HG03095 (cell line): ENCODE measurements around the gene RGS1.

Experiments
- ATAC-seq: cut with Tn5 transposase; IDR thresholded peaks from one replicate; pipeline ENCODE4 v1.9.1; 2021; ENCODE audit warnings: moderate library complexity; ENCODE audit not compliant: unreplicated experiment

Gene RGS1

DNA sequence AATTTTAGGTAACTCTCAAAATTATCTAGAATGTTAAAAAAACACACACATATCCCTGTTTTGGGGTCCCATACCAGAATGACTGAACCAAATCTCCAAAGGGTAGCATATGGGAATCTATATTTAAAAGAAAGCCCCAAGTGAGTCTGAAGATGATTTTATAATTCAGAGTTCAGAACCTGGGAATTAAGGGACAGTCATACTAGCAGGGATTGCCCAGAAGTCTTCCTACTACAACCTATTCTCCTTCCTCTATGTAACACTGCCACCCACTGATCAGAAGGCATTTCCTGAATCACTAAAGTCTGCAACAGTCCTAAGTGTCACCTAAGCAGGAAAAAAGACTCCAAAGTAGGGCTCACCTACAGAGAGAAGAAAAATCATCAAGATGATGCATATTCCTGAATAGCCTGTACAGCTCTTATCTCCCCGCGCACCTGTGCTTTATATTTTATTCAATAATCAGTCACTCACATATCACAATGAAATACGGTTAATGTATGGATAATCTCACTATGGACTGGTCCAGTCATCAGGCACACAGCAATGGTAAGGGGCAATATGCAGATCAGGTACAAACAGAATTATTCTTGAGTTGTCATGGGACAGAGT, 4.9 kb downstream of the RGS1 start:
- peak; percentile 35 for ATAC-seq

DNA sequence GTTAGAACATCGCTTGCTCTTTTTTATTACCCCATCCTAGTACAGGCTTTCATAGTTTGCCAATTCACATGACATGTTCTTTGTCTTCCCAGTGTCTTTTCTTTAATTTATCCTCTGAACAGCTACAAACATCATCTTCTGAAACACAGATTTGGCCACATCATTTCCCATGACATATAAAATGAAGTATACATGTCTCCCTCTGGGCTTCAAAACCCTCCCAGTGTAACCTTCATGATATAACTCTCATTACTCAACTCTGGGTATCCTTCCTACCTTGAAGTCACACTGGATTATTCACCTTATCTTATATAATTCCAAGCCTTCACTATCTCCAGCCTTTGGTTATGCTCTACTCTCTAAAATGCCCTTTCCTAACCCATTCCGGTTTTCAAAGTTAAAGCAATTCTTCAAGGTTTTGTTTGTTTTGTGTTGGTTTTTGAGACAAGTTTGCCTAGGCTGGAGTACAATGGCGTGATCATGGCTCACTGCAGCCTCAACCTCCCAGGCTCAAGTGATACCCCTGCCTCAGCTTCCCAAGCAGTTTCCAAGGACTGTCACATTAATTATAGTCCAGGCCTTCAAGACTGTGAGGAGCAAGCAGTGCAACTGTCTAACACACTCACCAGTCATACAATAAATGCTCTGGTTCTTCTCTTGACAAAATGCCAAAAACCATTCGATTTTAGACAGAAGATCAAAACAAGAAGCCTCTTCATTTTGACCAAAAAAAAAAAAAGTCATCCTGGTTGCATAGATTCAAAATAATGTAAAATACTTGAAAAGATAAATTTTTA, 5.8 kb downstream of the RGS1 start:
- ATAC-seq = peak; percentile 13

DNA sequence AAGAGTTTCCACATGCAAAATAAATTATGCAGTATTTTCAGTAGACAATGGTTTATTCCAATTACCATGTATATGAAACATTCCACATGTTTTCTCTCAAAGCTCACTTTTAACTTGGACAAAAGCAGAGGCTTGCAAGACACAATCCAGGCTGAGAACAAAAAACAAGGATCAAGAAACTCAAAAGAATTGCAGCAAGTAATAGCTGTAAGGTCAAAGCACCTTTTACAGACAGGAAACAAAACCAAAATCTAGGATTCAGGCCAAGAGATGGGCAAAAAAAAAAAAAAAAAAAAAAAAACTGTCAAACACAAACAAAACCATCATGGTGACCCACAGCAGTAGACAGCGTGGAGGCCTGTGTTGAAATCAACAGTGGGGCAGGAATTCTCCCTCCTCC, 9.3 kb downstream of the RGS1 start:
- ATAC-seq = no peak

DNA sequence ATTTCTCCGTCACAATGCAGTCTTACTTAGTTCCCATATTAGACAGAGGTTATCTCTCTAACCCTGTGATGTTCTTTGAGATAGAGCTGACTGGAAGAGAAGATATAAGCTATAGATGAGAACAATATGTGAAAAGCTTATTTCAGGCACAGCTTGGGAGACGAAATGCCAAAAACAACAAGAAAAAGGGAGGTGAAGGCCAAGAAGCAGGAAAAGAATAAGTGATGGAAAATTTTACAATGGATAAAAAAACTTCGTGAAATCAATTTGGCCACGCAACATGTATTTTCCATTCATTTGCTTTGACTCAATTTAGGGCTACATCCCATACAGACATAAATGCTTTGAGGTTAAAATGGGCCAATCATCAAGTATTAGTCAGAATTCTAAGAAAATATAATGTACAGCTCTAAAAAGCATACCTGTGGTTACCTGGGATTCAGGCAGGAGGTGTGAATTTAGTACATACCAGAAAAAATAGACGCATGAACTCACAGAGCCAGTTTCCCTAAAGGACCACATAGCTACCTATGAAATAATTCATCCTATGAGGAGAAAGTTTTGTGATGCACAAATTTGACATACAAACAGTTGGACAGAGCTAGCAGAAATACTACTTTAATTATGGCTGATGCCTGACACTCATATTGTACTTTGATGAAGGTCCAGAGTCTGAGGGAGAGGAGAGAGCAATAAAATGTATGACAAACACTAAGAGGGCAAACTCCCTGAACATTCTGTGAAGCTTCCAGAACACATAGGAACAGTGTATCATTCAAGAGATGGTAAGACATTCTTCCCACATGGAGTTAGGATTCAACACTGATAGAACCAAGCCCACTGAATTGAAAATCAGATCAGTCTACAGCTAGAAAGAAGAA, 12.1 kb downstream of the RGS1 start:
- no peak for ATAC-seq

DNA sequence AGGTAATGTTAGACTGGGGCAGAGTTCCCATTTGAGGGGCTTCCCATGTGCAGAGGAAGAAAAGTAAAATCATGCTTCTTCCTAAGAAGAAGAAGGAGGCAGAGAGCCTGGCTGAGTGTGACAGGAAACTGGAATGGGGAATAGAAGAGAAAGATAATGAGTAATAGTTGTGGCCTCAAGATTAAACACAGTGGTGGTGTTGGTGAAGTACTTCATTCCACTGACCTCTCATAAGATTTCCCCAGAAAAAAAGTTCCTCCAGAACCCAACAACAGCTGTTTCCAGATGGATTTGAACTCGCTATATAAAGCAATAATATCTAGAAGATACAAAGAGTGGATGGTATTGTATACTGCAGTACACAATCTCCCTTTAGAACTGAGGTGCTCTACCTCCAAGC, 13.0 kb downstream of the RGS1 start:
- ATAC-seq = no peak

DNA sequence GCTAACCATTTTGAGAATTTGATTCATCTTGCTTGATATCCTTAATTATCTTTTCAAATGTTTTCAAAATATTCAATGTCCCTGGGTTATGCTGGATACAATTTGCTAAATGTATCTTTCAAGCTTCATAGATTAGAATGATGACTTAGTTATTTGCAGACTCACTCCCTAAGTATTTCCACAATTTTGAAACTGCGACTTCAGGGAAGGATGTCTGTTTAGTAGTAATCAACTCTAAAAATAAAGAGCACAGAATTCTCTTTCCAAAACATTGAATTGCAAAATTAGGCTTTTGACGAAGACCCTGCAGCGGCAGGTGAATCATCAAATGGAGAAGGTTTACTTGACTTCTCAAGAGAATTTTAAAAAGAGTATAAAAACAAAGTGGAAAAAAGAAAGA, 14.2 kb downstream of the RGS1 start:
- ATAC-seq = no peak

DNA sequence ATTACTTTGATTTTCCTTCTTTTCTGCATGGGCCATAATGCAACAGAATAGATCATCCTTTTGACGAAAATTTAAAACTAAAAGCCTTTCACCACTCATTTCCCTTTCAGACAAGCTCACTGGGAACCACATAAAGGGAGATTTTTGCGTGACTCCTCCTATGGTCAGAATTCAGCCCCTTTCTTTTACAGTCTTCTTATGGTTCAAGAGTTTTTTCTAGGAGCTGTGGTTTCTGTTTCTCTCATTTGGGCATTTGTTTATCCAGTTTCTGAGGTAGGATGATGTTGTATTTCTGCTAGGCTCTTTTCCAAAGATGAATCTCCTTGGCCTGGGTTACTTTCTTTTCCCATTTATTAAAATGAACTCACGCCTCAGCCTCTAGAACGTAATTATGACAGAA, 16.9 kb downstream of the RGS1 start:
- no peak for ATAC-seq

DNA sequence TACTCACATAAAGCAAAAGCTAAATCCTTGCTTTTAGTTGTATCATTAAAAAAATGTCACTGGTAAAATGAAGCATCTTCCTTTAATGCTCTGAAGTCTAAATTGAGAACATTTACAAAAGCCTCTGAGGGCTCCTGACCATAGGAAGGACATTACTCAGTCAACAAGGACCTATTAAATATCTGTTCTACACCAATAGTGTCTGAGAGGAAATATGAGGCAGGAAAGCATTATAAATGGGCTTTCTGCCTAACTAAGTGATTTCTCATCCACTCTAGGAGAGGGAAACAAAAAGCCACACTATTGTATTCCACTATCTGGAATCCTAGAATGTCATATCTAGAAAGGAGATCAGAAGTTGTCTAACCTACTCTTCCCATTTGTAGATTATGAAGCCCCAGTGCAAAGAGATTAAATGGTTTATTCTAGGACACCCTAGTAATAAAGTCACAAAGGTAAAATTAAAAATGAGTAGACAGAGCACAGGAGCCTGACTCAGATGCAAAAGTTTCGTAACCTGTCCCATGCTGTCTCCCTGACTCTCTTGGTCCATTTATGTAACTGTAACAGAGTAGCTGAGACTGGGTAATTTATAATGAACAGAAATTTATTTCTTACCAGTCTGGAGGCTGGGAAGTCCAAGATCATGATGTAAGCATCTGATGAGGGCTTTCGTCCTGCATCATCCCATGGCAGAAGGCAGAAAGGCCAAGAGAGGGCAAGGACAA, 17.6 kb downstream of the RGS1 start:
- no peak for ATAC-seq

DNA sequence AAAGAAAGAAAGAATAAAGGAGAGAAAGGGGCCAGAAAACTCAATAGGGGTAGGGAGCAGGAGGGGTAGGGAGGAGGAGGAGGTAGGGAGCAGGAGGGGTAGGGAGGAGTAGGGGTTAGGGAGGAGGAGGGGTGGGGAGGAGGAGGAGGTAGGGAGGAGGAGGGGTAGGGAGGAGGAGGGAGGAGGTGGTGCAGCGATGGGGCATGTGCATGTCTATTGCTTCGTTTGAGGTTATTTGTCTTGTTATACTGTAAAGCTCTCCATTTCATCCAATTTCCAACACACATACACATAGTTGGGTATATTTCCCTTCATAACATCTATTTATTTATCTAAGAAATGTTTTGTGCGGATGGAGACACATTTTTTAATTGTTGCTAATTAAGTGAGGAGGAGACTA, 19.7 kb downstream of the RGS1 start:
- ATAC-seq = no peak

DNA sequence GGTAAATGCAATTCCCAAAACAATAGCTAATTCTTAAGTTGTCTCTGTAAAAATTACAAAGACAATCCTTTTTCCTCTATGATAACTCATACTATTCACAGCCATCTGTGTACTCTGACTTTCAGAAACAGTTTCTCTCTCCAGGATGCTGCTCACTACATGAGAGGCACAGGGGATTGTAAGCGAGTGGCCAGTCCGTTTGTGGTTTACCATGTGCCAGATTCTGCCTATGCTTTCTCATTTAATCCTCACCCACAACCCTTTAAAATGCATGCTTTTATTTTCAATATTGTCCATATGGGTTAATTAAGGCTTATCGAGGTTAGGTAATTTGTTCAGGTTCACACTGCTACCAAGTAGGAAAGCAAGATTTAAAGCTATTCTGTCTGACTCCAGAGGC, 23.0 kb downstream of the RGS1 start:
- ATAC-seq = no peak

DNA sequence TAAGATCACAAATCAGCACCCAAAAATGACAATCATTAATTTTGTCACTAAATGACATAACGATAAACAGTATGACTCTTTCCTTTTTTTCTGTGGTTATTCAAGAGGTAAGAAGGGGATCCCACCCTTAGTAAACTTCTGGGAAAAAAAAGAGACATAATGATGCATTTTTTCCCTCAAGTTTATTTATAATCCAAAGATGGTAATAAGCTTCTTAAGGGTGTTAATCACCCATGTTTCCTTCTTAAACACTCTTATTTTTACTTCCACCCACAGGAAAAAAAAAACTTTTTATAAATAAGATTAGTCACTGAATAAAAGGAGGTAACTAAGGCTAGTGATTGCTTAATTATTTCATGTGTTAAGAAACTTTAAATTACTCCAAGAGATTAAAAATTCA, 24.7 kb downstream of the RGS1 start:
- ATAC-seq = no peak

DNA sequence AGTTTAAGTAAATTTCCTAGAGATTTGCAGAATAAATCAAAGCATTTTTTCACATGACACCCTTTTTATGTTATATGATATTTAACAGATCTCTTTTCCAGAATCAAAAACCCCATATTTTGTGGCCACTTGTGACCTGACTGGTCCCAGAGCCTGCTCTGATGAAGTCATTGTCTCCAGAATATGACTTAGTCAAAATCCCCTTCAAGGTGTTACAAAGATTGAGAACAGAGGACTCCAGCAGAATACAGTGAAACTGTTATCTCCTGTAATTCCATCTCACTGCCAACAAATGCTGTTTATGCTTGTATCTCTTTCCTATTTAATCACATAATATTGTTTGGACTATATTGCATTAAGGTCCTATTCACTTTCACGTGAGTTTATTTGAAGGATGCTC, 25.6 kb downstream of the RGS1 start:
- peak; percentile 52 for ATAC-seq

DNA sequence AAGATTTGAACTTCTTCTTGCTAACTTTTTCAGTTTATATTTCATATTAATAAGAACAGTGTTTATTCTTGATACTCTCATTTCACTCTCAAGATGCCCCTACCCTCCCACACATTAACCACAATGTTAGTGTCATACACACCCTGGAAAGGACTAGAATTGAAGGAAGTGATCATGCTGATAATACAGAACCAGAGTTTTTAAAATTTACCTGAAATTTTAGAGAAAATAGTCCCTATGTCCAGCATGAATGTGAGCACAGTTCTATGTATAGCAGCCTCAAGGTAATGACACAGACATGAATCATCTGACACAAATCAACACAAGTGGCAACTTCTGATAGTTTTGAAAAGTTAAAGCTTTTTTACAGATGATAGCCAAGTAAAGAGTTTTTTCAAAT, 26.0 kb downstream of the RGS1 start:
- ATAC-seq = no peak

DNA sequence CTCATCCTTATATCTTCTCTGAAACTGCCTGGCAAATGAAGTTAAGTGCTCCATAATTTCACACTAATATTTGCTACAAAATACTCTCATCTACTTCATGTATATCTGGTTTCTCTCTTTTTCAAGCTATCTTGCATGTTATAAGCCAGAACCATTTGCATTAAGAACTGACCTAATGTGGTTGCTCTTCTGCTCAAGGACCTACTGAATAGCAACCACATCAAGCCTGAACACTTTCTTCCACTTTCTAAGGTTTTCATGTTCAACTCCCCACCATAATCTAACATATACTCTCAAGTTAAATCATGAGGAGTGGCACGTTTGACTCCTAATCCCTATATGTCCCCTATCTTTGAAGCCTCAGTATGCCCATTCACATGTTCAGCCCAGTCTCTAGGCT, 27.2 kb downstream of the RGS1 start:
- no peak for ATAC-seq

DNA sequence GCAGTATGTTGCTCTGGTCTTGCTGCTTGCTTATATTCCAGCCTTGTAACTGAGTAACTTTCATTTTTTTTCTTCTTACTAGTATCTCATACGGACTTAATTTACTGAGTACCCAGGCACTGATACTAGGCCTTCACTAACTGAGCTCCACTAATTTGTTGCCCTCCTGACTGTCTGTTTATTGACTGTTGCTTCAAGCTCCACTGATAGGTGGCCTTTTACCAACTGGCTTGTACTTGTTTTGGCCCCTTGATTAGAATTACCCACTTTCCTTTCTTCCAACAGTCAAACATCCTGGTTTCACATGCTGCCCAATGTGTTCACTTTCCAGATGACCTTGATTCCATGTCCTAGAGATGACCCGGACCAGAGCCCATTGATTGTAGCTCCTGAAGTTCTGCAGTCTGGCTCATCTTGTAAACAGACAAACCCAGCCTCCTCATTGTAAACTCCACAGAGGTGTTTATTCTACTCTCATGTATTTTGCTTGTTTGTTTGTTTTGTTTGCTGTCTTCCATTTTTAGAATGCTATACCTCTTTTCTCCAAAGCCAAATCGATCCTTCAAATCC, 27.7 kb downstream of the RGS1 start:
- ATAC-seq = no peak

DNA sequence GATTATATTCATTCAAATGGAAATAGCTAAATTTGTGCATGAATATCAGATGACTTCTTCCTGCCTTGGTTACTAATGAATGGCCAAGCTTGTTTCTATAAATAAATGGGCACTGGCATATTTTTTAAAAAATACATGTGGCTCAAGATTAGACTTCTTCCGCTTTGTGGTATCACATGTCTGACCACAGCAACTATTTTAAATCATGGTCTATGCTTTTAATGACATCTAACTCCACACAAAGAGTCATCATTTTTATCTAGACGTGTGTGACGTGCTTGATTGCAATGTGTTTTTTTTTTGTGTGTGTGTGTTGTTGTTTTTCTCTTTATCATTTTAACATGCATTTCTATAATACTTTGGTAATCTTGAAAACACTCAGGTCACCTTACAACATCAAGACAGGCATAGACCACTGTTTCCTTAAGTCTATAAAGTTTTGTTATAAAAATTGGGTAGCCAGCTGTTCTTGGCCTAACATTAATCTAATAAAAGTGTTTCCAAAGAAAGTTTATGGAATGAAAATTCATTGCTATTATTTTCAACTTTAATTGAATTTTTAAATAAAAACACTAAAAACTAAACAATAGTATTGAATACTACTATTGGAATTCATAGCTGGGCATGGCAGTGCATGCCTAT, 29.5 kb downstream of the RGS1 start:
- ATAC-seq = no peak

DNA sequence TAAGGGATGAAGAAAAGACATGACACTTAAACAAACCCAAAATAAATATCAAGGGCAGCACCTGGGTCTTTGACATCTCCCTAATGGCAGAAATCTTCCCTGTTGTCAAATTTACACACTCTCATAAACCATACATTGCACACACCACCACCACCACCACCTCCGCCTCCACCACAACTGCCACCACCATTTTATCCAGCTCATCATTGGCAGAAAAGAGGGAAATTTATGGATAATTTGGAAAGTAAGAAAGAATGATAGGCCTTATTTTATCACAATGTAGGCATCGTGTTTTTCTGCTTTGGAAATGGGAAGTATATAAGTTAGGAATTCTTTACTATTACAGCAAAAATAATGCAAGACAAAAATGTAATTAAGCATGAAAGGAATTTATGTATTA, 33.1 kb downstream of the RGS1 start:
- ATAC-seq = no peak

DNA sequence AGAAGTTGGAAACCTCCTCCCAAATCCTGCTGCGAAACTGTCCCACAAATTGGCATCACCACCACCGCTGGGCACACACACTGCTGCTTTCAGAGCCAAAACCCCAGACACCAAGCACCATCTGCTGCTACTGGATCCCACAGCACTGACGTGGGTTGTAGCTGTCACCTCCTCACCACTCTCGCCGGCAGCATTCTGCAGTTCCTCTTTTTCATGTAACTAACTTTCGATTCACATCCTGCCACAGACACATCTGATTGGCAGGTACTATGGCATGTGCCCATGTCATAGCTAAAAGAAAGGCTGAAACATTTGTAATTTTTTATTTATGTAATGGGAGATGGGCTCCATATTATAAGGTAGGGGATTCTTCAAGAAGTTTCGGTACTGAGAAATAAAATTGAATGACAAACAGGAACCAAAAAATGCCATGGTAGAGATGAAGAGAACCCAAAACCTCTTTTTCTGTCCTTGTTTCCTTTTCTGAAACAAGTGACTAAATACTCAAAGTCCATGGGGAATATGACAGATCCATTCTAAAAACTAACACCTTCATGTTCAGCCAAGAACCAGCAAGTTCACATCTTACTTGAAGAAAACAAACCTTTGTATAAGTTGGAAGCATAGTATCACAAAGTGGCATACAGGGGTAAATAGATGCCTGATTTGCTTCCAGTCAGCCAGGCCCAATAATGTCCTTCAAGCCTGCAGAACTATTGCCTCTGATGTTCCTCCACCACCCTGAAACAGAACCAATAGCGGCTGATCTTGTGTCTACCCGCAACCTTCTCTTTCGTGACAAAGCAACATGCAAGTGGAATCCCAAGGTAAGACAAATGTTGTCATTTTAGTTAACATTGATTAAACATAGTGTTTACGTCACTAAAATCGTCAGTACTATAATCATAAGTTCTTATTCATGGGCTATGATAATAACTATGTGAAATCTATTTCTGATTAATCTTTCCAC, 33.8 kb downstream of the RGS1 start:
- ATAC-seq = peak; percentile 99
